HEK293 (cell line): ENCODE results near the gene STXBP5L.
"Not testable (repeated sequence)": the region's sequence is repeated elsewhere in the genome, so short reads cannot be mapped to it uniquely, and the experiment has no call there.

Experiments
- CTCF ChIA-PET: fragments of 350-600 bp; formaldehyde crosslinking; extraction: SDS; loops from one replicate; lab custom pipeline; 2021; ENCODE audit warnings: antibody characterized with exemption; lab: Yijun Ruan, JAX
- POLR2A ChIA-PET: fragments of 300-600 bp; formaldehyde crosslinking; extraction: SDS; loops from one replicate; lab custom pipeline; 2020; ENCODE audit warnings: antibody characterized with exemption, inconsistent platforms; lab: Yijun Ruan, JAX
- H3K27ac ChIP-seq: fragments of 200-500 bp; sonication (Bioruptor generic); 2 replicates; pipeline ENCODE4 v1.5.1; 2014; ENCODE audit warnings: low read depth, low read length, control low read depth, inconsistent platforms; ENCODE audit errors: extremely low read depth
- H3K36me3 ChIP-seq, 2 experiments: fragments of 200-500 bp in 1 of 2; sonication (Bioruptor generic) in 1 of 2; 1 replicate in 1 of 2; 2 replicates in 1 of 2; pipeline ENCODE4 v1.5.1; 2014 to 2017; ENCODE audit warnings: inconsistent platforms in 2 of 2, low read length in 2 of 2; ENCODE audit not compliant: control insufficient read depth in 2 of 2, insufficient read depth in 1 of 2
- H3K4me1 ChIP-seq: fragments of 200-500 bp; sonication (Bioruptor generic); 2 replicates; pipeline ENCODE4 v1.5.1; 2014; ENCODE audit warnings: mild to moderate bottlenecking, low read length, inconsistent platforms; ENCODE audit not compliant: control insufficient read depth, insufficient read depth
- H3K4me3 ChIP-seq: 2 replicates; pipeline ENCODE4 v1.5.1; 2011; ENCODE audit warnings: low read depth, mild to moderate bottlenecking, control low read depth, low read length, moderate library complexity
- H3K9me3 ChIP-seq: fragments of 200-500 bp; sonication (Bioruptor generic); 2 replicates; pipeline ENCODE4 v1.5.1; 2014; ENCODE audit warnings: low read depth, low read length, inconsistent platforms; ENCODE audit not compliant: control insufficient read depth, insufficient read depth
- AEBP2 ChIP-seq: fragments of 450-650 bp; formaldehyde crosslinking; IDR thresholded peaks from 2 replicates; pipeline ENCODE4 v1.5.1; 2016; ENCODE audit warnings: missing biosample characterization, missing genetic modification characterization, borderline replicate concordance
- MEIS1 ChIP-seq: sonication (generic); formaldehyde crosslinking; IDR thresholded peaks from 2 replicates; pipeline ENCODE4 v1.8.1; 2022; ENCODE audit warnings: missing genetic modification reagents, mild to moderate bottlenecking, borderline replicate concordance
- ZBTB10 ChIP-seq: fragments of 450-650 bp; formaldehyde crosslinking; IDR thresholded peaks from 2 replicates; pipeline ENCODE4 v1.5.1; 2016; ENCODE audit warnings: missing biosample characterization, missing genetic modification characterization
- ZBTB11 ChIP-seq: fragments of 450-650 bp; formaldehyde crosslinking; conservative IDR thresholded peaks from 2 replicates; pipeline ENCODE4 v1.5.1; 2016; ENCODE audit warnings: low read depth, missing biosample characterization, missing genetic modification characterization
- ZNF10 ChIP-seq: fragments of 450-650 bp; formaldehyde crosslinking; IDR thresholded peaks from 2 replicates; pipeline ENCODE4 v1.5.1; 2017; ENCODE audit warnings: missing biosample characterization, missing genetic modification characterization
- ZNF132 ChIP-seq: fragments of 450-650 bp; formaldehyde crosslinking; IDR thresholded peaks from 2 replicates; pipeline ENCODE4 v1.5.1; 2017; ENCODE audit warnings: missing biosample characterization, missing genetic modification characterization, borderline replicate concordance
- ZNF133 ChIP-seq: fragments of 450-650 bp; formaldehyde crosslinking; IDR thresholded peaks from 2 replicates; pipeline ENCODE4 v1.5.1; 2016; ENCODE audit warnings: missing biosample characterization, missing genetic modification characterization
- ZNF140 ChIP-seq: fragments of 450-650 bp; formaldehyde crosslinking; IDR thresholded peaks from 2 replicates; pipeline ENCODE4 v1.5.1; 2016; ENCODE audit warnings: missing biosample characterization, missing genetic modification characterization
- ZNF157 ChIP-seq: fragments of 450-650 bp; formaldehyde crosslinking; IDR thresholded peaks from 2 replicates; pipeline ENCODE4 v1.5.1; 2016; ENCODE audit warnings: missing biosample characterization, missing genetic modification characterization
- ZNF184 ChIP-seq: fragments of 450-650 bp; IDR thresholded peaks from 2 replicates; pipeline ENCODE4 v1.5.1; 2018; ENCODE audit warnings: missing biosample characterization, mild to moderate bottlenecking, missing genetic modification characterization
- ZNF248 ChIP-seq: fragments of 450-650 bp; formaldehyde crosslinking; IDR thresholded peaks from 2 replicates; pipeline ENCODE4 v1.5.1; 2017; ENCODE audit warnings: missing biosample characterization, missing genetic modification characterization
- ZNF423 ChIP-seq: fragments of 450-650 bp; formaldehyde crosslinking; IDR thresholded peaks from 2 replicates; pipeline ENCODE4 v1.5.1; 2016; ENCODE audit warnings: missing biosample characterization, missing genetic modification characterization
- ZNF473 ChIP-seq: fragments of 450-650 bp; formaldehyde crosslinking; IDR thresholded peaks from 2 replicates; pipeline ENCODE4 v1.5.1; 2017; ENCODE audit warnings: missing biosample characterization, missing genetic modification characterization
- ZNF585B ChIP-seq: fragments of 450-650 bp; formaldehyde crosslinking; IDR thresholded peaks from 2 replicates; pipeline ENCODE4 v1.5.1; 2016; ENCODE audit warnings: missing biosample characterization, missing genetic modification characterization
- ZNF600 ChIP-seq: fragments of 450-650 bp; formaldehyde crosslinking; IDR thresholded peaks from 2 replicates; pipeline ENCODE4 v1.5.1; 2016; ENCODE audit warnings: missing biosample characterization, missing genetic modification characterization
- ZNF621 ChIP-seq: fragments of 450-650 bp; formaldehyde crosslinking; IDR thresholded peaks from 2 replicates; pipeline ENCODE4 v1.5.1; 2017; ENCODE audit warnings: missing biosample characterization, missing genetic modification characterization
- ZNF629 ChIP-seq: fragments of 450-650 bp; formaldehyde crosslinking; IDR thresholded peaks from 2 replicates; pipeline ENCODE4 v1.5.1; 2017; ENCODE audit warnings: missing biosample characterization, missing genetic modification characterization
- ZNF768 ChIP-seq: fragments of 450-650 bp; formaldehyde crosslinking; IDR thresholded peaks from 2 replicates; pipeline ENCODE4 v1.5.1; 2018; ENCODE audit warnings: missing biosample characterization, mild to moderate bottlenecking, missing genetic modification characterization
- ZNF785 ChIP-seq: fragments of 450-650 bp; formaldehyde crosslinking; IDR thresholded peaks from 2 replicates; pipeline ENCODE4 v1.5.1; 2016; ENCODE audit warnings: missing biosample characterization, missing genetic modification characterization
- ZNF837 ChIP-seq: fragments of 450-650 bp; formaldehyde crosslinking; IDR thresholded peaks from 2 replicates; pipeline ENCODE4 v1.5.1; 2016; ENCODE audit warnings: missing biosample characterization, missing genetic modification characterization
- ZSCAN4 ChIP-seq: fragments of 450-650 bp; formaldehyde crosslinking; IDR thresholded peaks from 2 replicates; pipeline ENCODE4 v1.5.1; 2017; ENCODE audit warnings: missing biosample characterization, missing genetic modification characterization

Gene STXBP5L

GRCh38 chr3:121073011-121073410, 165.0 kb downstream of the STXBP5L start:
- H3K4me3 ChIP-seq, result no peak overlapping the region
- no peak for TF ChIP-seq ZNF785 (tag by site-specific recombination)
- no peak for TF ChIP-seq ZNF837 (tag by site-specific recombination)
- no peak for TF ChIP-seq ZNF629 (tag by site-specific recombination)
- TF ChIP-seq ZBTB10, result no peak
- no peak for TF ChIP-seq ZNF140 (tag by site-specific recombination)
- no peak for TF ChIP-seq AEBP2 (tag by site-specific recombination)
- TF ChIP-seq ZNF184 (tag by site-specific recombination), result no peak
- no peak for TF ChIP-seq ZBTB11 (tag by site-specific recombination)
- TF ChIP-seq, all 188 proteins: peak for 0
- CTCF ChIA-PET, result no interaction called here
- no peak overlapping the region for H3K27ac ChIP-seq
- POLR2A ChIA-PET, result no interaction called here
- H3K9me3 ChIP-seq, result no peaks in the 10 kb centered on the region
- no peaks in the 10 kb centered on the region for H3K4me1 ChIP-seq
- no peaks in the 10 kb centered on the region for H3K36me3 ChIP-seq

- no peak overlapping the region for H3K4me3 ChIP-seq
- TF ChIP-seq ZNF585B (tag by site-specific recombination) (no peak), MEIS1 (CRISPR knock-in tag) (no peak), ZSCAN4 (no peak), ZNF621 (tag by site-specific recombination) (no peak), ZNF133 (tag by site-specific recombination) (no peak), ZNF248 (tag by site-specific recombination) (no peak), ZNF157 (tag by site-specific recombination) (no peak), ZNF473 (no peak), ZNF132 (tag by site-specific recombination) (no peak), ZNF423 (tag by site-specific recombination) (no peak), ZNF600 (tag by site-specific recombination) (no peak), ZNF768 (tag by site-specific recombination) (no peak), ZNF10 (no peak)
- H3K9me3 ChIP-seq, result no peaks in the 10 kb centered on the region
- ChIA-PET CTCF (no interaction called here), POLR2A (no interaction called here)
- H3K4me1 ChIP-seq, result no peaks in the 10 kb centered on the region
- no peaks in the 10 kb centered on the region for H3K36me3 ChIP-seq
- no peak overlapping the region for H3K27ac ChIP-seq
Observed at GRCh38 chr3:121075191-121075590, 167.2 kb downstream of the STXBP5L start.

- POLR2A ChIA-PET, H3K9me3 ChIP-seq, H3K4me3 ChIP-seq, CTCF ChIA-PET, H3K27ac ChIP-seq, H3K36me3 ChIP-seq, H3K4me1 ChIP-seq: not testable (repeated sequence)
Observed at GRCh38 chr3:121078378-121079101, 170.5 kb downstream of the STXBP5L start.
